Activated T-helper 1 cell treated with anti-CD3 and anti-CD28 coated beads, Interleukin-2, amount 50 U/mL, for 16 hours (primary cell): ENCODE measurements around the gene WFIKKN1.

Experiments
- DNase-seq, 2 donors: peaks; one replicate each; pipeline ENCODE4 v3.0.0-alpha.2; 2020; ENCODE audit warnings: low read depth in 1 of 2, low spot score in 1 of 2

WFIKKN1 gene

GRCh38 chr16:621526-622105, 9.2 kb upstream of the WFIKKN1 start:
- no peak for DNase-seq

GRCh38 chr16:622920-623280, 7.9 kb upstream of the WFIKKN1 start:
- DNase-seq = no peak

- DNase-seq = no peak
These were observed 6.2 kb upstream of the WFIKKN1 start for GRCh38 chr16:624526-625070.

- DNase-seq = no peak
These were observed 5.4 kb upstream of the WFIKKN1 start for GRCh38 chr16:625117-625976.

- DNase-seq = no peak
These were observed 4.6 kb upstream of the WFIKKN1 start for GRCh38 chr16:625977-626765.

- DNase-seq = no peak
These were observed 3.9 kb upstream of the WFIKKN1 start for GRCh38 chr16:626787-627453.

DNA sequence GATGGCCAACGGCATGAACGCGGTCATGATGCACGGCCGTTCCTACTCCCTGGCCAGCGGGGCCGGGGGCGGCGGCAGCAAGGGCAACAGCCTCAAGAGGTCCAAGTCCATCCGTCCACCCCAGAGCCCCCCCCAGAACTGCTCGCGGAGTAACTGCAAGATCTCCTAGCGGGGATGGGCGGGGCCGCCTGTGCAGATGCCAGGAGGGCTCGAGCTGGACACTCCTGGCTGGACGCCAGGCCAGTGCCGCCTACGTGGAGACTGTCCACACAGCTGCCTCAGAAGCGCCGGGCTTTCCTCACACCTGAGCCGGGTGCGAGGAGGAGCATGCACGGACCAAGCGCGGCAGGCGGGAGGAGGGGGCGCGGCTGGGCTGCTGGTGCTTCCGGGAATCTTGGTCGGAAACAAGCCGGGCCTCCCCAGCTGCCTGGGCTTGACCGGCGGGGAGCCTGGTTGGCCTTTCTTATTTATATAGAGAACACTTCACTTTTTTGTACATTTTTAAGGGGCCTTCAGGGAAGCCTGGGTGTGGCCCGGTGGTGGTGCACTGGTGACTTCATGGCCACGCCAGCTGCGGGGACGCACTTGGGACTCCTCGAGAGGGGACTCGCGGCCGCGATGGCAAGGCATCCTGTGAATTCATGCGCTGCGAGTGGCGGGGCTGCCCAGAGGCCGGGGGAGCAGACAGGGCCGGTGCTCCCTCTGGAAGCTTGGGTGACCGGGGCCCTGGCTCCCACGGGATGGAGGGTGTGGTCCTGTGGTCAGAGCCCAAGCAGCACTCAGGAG, 3.1 kb upstream of the WFIKKN1 start:
- no peak for DNase-seq

- no peak for DNase-seq
These were observed 2.3 kb upstream of the WFIKKN1 start for GRCh38 chr16:628321-629061.

- no peak for DNase-seq
These were observed 1.5 kb upstream of the WFIKKN1 start for GRCh38 chr16:629185-629832.

GRCh38 chr16:629833-630248, 944 bp upstream of the WFIKKN1 start:
- no peak for DNase-seq

DNA sequence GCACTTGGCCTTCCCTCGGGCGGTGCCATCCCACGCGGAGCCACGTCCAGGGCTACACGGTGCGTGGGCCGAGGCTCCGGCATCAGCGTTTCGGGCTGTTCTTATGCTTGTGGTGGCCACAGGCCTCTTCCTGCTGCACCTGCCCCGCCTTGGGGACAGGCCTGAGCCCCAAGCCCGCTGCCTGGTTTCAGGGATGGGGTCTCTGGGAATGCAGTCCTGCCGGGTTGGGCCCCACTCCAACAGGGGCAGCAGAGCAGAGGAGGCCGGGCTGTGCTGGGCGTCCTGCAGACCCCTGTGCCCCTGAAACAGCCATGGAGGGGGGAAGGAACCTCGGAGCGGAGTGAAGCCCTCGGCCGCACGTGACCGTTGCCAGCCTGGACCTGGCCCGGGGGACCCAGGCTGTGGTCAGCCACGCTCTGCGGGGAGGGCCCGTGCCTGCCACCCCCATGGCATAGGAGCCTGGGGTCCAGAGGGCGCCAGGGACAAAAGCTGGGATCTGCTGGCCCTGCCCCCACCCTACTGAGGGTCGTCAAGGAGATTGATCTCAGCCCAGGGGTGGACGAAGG, 453 bp upstream of the WFIKKN1 start:
- no peak for DNase-seq

- DNase-seq = no peak
These were observed 1.1 kb downstream of the WFIKKN1 start for GRCh38 chr16:631808-632358.

GRCh38 chr16:632486-633335, 1.9 kb downstream of the WFIKKN1 start:
- DNase-seq = no peak

- no peak for DNase-seq
These were observed 2.7 kb downstream of the WFIKKN1 start for GRCh38 chr16:633336-634050.

GRCh38 chr16:634051-634670, 3.4 kb downstream of the WFIKKN1 start:
- DNase-seq = no peak

- DNase-seq = no peak
These were observed 4.2 kb downstream of the WFIKKN1 start for GRCh38 chr16:634996-635395.
